ENCODE data around the gene PXDC1.

Gene PXDC1

GRCh38 chr6:3796719-3797041 lies 45.2 kb upstream of the PXDC1 start:
- ChIA-PET CTCF (interaction anchor here (1.1 to 2.9 kb wide), 4 partner anchors 9 to 52 kb away, joined by 3 to 13 read pairs (median 6); partner anchors contain the start of gene FAM50B), POLR2A (no interaction called here)
- DNase-seq (ENCODE audit: extremely low spot score) = no peak
- TF ChIP-seq CTCF (IDR thresholded peaks at IDR 0.05; ENCODE audit: control extremely low read depth, extremely low read depth, low read depth, missing control alignments) = no peak

GRCh38 chr6:3795836-3796718 lies 44.6 kb upstream of the PXDC1 start:
- DNase-seq (ENCODE audit: extremely low spot score) = no peak
- TF ChIP-seq CTCF (IDR thresholded peaks at IDR 0.05; ENCODE audit: control extremely low read depth, extremely low read depth, low read depth, missing control alignments) = no peak
- CTCF ChIA-PET = interaction anchor here (1.1 to 2.9 kb wide), 4 partner anchors 8 to 53 kb away, joined by 3 to 13 read pairs (median 6); partner anchors contain the start of gene FAM50B
- POLR2A ChIA-PET = no interaction called here

- ChIA-PET CTCF (interaction anchor here (1.2 to 1.6 kb wide), 2 partner anchors 46 to 55 kb away, joined by 3 to 4 read pairs; no protein-coding TSS in a partner anchor), POLR2A (no interaction called here)
- TF ChIP-seq CTCF (IDR thresholded peaks at IDR 0.05; ENCODE audit: control extremely low read depth, extremely low read depth, low read depth, missing control alignments) = no peak
- DNase-seq (ENCODE audit: extremely low spot score) = peak; percentile 48
Observed at GRCh38 chr6:3794092-3794491, 42.6 kb upstream of the PXDC1 start.

- no peak for TF ChIP-seq CTCF (IDR thresholded peaks at IDR 0.05; ENCODE audit: control extremely low read depth, extremely low read depth, low read depth, missing control alignments)
- CTCF ChIA-PET = interaction anchor here (1.2 to 1.8 kb wide), 5 partner anchors 15 to 61 kb away, joined by 3 to 5 read pairs (median 3); no protein-coding TSS in a partner anchor
- DNase-seq (ENCODE audit: extremely low spot score) = no peak
- POLR2A ChIA-PET = no interaction called here
Observed at GRCh38 chr6:3793545-3793944, 42.0 kb upstream of the PXDC1 start.

GRCh38 chr6:3791526-3792203 lies 40.2 kb upstream of the PXDC1 start:
- no peak for DNase-seq (ENCODE audit: extremely low spot score)
- POLR2A ChIA-PET = no interaction called here
- TF ChIP-seq CTCF (IDR thresholded peaks at IDR 0.05; ENCODE audit: control extremely low read depth, extremely low read depth, low read depth, missing control alignments) = no peak

GRCh38 chr6:3789896-3790558 lies 38.5 kb upstream of the PXDC1 start:
- ChIA-PET POLR2A (no interaction called here), CTCF (interaction anchor here (1.2 kb wide), 1 partner anchor 97 kb away, joined by 3 read pairs; no protein-coding TSS in a partner anchor)
- TF ChIP-seq CTCF (IDR thresholded peaks at IDR 0.05; ENCODE audit: control extremely low read depth, extremely low read depth, low read depth, missing control alignments) = no peak
- no peak for DNase-seq (ENCODE audit: extremely low spot score)

More at GRCh38 chr6:3791526-3792203, 40.2 kb upstream of the PXDC1 start:
- CTCF ChIA-PET = interaction anchor here (0.7 to 2.1 kb wide), 9 partner anchors 9 to 364 kb away, joined by 3 to 6 read pairs (median 3); partner anchors contain the start of gene FAM50B

Measured in GM10248 (cell line).